ENCODE data around the gene LARGE2. TPM values are rescaled to one million over a fixed set of nuclear protein-coding genes. Genes with fewer than 3 reads are reported as not detected.
"Not testable (repeated sequence)": the region's sequence is repeated elsewhere in the genome, so short reads cannot be mapped to it uniquely, and the experiment has no call there.

LARGE2 gene
- total RNA-seq, 4 donors from 2014 or later = 0.24 to 0.37 TPM; not detected in 2

- DNase-seq (ENCODE audit: low spot score) (no peak), ATAC-seq (ENCODE audit: low FRiP score) (no peak)
- no peak for TF ChIP-seq CTCF (IDR thresholded peaks at IDR 0.05)
Observed at GRCh38 chr11:45902452-45903380, 19.7 kb upstream of the LARGE2 start.

GRCh38 chr11:45904309-45904915 lies 18.0 kb upstream of the LARGE2 start:
- DNase-seq (ENCODE audit: low spot score) = no peak
- no peak for ATAC-seq (ENCODE audit: low FRiP score)
- TF ChIP-seq CTCF (IDR thresholded peaks at IDR 0.05) = no peak

GRCh38 chr11:45905095-45905494 lies 17.4 kb upstream of the LARGE2 start:
- ATAC-seq (ENCODE audit: low FRiP score) = no peak
- no peak for TF ChIP-seq CTCF (IDR thresholded peaks at IDR 0.05)
- no peak for DNase-seq (ENCODE audit: low spot score)

GRCh38 chr11:45905576-45905975 lies 16.9 kb upstream of the LARGE2 start:
- ATAC-seq (ENCODE audit: low FRiP score); DNase-seq (ENCODE audit: low spot score): not testable (repeated sequence)

- ATAC-seq (ENCODE audit: low FRiP score) (peak; percentile 8), DNase-seq (ENCODE audit: low spot score) (no peak)
- no peak for TF ChIP-seq CTCF (IDR thresholded peaks at IDR 0.05)
Observed at GRCh38 chr11:45906096-45906682, 16.3 kb upstream of the LARGE2 start.

GRCh38 chr11:45906965-45907611 lies 15.4 kb upstream of the LARGE2 start, which contains the start of gene FREY1:
FREY1 (minus strand) TSS chr11:45907271; CDS start chr11:45907245, 26 bp downstream.
- no peak for ATAC-seq (ENCODE audit: low FRiP score)
- no peak for TF ChIP-seq CTCF (IDR thresholded peaks at IDR 0.05)
- no peak for DNase-seq (ENCODE audit: low spot score)

GRCh38 chr11:45907911-45908370 lies 14.5 kb upstream of the LARGE2 start:
- DNase-seq (ENCODE audit: low spot score) = no peak
- no peak for ATAC-seq (ENCODE audit: low FRiP score)
- TF ChIP-seq CTCF (IDR thresholded peaks at IDR 0.05) = no peak

Data from omental fat pad (tissue), 4 donors.